Measurements from ENCODE around the gene MTMR11. TPM values are rescaled to one million over a fixed set of nuclear protein-coding genes. Genes with fewer than 3 reads are reported as not detected.

The MTMR11 gene
- total and polyA plus RNA-seq, 12 donors: 0.95 to 5.3 (median 2.5) TPM

DNA sequence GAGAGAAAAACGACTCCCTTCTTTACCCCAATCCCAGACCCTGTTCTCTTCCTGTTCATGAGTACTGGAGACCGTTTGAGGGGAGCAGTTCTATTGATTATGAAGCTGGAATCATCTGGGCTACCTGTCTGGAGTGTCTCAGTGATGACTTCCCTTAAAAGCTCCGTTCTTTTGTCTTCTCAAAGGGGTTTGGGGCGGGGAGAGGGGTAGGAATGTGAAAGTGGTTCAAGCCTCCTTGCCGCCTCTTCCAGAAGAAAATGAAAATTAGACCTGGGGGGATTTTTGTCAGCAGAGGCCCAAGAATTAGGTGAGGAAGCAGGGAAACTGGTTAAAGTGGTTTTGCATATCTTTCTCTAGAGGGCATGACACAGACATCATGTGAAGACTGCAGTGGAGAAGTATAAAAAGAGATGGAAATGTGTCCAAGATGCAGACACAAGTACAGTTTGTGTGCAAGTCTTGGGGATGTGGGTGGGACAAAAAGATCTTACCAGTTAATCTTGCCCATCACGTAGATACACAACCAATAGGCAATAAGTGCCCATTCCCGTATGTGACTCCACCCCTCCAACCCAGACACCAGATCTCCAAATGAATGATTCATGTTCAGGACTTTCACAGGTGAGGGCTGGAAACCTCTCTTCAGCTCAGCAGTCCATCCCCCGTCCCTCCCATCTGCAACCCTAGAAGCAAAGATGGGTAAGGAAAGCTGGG lies 470 bp upstream of the MTMR11 start:
- ATAC-seq (no peak), DNase-seq (no peak)
- Histone ChIP-seq H3K4me3 (peak overlapping the region; percentile 10 to 63 (median 49)), H3K9me3 (no peaks in the 10 kb centered on the region), H3K4me1 (peaks cover 0 to 59% (median 40%) of the 10 kb centered on the region in 9 donors), H3K36me3 (peaks cover 0 to 7% (median 0%) of the 10 kb centered on the region in 9 donors), H3K27ac (peak overlapping the region in 6 of 10 donors; percentile 19 to 84 (median 74)), H3K27me3 (no peaks in the 10 kb centered on the region)
- intact Hi-C loops (cut with DNase I): loop anchor here in 1 of 10 donors (5.0 kb wide), 1 partner anchor 40 kb away; the partner anchor contains the start of gene BOLA1
- TF ChIP-seq CTCF (IDR thresholded peaks at IDR 0.05): no peak
- 22 to 28% methylated on average over 8 of the region's 8 CpGs for WGBS, 2 donors

DNA sequence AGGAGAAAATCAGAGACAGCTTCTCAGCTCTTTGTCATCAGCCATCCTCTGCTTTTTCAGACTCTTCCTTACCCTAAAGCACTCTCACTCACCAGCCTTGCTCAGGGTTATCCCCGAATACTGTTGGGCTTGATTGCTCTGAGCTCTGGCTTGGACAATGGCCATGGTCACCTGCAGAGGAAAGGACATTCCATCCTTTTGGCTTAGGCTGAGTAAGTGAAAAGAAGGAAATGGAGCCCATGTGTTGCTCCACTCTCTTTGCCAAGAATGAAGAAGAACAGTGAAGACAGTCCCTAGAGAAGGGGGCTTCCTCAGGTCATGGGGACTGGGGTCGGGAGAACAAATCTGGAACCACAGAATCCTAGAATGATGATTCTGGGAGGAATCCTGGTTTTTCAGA lies 2.3 kb downstream of the MTMR11 start:
- Histone ChIP-seq H3K27me3 (no peaks in the 10 kb centered on the region), H3K4me3 (no peak overlapping the region), H3K27ac (peak overlapping the region in 1 of 10 donors; percentile 18), H3K36me3 (peaks cover 0 to 32% (median 0%) of the 10 kb centered on the region in 9 donors), H3K4me1 (peaks cover 0 to 47% (median 34%) of the 10 kb centered on the region in 9 donors), H3K9me3 (no peaks in the 10 kb centered on the region)
- no peak for TF ChIP-seq CTCF (IDR thresholded peaks at IDR 0.05)
- WGBS, 2 donors: 52 to 68% methylated on average over 2 of the region's 2 CpGs
- intact Hi-C loops (cut with DNase I): loop anchor here in 1 of 10 donors (5.0 kb wide), 1 partner anchor 37 kb away; the partner anchor contains the start of gene BOLA1
- ATAC-seq (no peak), DNase-seq (no peak)

- Histone ChIP-seq H3K27me3 (no peaks in the 10 kb centered on the region), H3K27ac (no peak overlapping the region), H3K9me3 (no peaks in the 10 kb centered on the region), H3K4me1 (peaks cover 0 to 43% (median 27%) of the 10 kb centered on the region in 9 donors), H3K4me3 (no peak overlapping the region), H3K36me3 (peaks cover 0 to 32% (median 0%) of the 10 kb centered on the region in 9 donors)
- intact Hi-C loops (cut with DNase I): loop anchor here in 1 of 10 donors (5.0 kb wide), 1 partner anchor 36 kb away; the partner anchor contains the start of gene BOLA1
- no peak for DNase-seq
- no peak for ATAC-seq
- TF ChIP-seq CTCF (IDR thresholded peaks at IDR 0.05): no peak
- WGBS, 2 donors: 95 to 96% methylated on average over 4 of the region's 4 CpGs
Observed at GRCh38 chr1:149933208-149933607, 3.5 kb downstream of the MTMR11 start.

DNA sequence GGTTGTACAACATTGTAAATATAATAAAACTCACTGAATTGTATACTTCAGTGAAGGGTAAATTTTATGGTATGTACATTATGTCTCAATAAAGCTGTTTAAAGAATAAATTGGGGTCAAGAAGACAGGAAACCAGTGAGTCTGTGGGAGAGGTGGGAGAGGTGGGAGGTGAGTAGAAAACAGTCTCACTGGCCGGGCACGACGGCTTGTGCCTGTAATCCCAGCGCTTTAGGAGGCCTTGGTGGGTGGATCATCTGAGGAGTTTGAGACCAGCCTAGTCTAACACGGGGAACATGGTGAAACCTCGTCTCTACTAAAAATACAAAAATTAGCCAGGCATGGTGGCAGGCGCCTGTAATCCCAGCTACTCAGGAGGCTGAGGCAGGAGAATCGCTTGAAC lies 4.2 kb downstream of the MTMR11 start:
- WGBS, 2 donors: 92 to 95% methylated on average over 8 of the region's 8 CpGs
- H3K9me3 ChIP-seq: no peaks in the 10 kb centered on the region
- intact Hi-C loops (cut with DNase I): loop anchor here in 1 of 10 donors (5.0 kb wide), 1 partner anchor 35 kb away; the partner anchor contains the start of gene BOLA1
- H3K4me3 ChIP-seq: no peak overlapping the region
- H3K36me3 ChIP-seq: peaks cover 0 to 32% (median 0%) of the 10 kb centered on the region in 9 donors
- DNase-seq: no peak
- peaks cover 0 to 38% (median 22%) of the 10 kb centered on the region in 9 donors for H3K4me1 ChIP-seq
- no peak overlapping the region for H3K27ac ChIP-seq
- no peak for ATAC-seq
- TF ChIP-seq CTCF (IDR thresholded peaks at IDR 0.05): no peak
- H3K27me3 ChIP-seq: no peaks in the 10 kb centered on the region
